ENCODE measurements around the gene GSS. TPM values are rescaled to one million over a fixed set of nuclear protein-coding genes. Genes with fewer than 3 reads are reported as not detected.
A peak's percentile ranks its signal among the peaks of the same experiment; 100 is the strongest.

The GSS gene
- polyA plus RNA-seq (2013, experiment 1 of 2; ENCODE audit: insufficient read length), result 47.7 TPM
- polyA plus RNA-seq (2013, experiment 2 of 2; ENCODE audit: insufficient read length), result 38.6 TPM

- DNase-seq, result peak; percentile 96
Measured at GRCh38 chr20:34955231-34956040, at the start of gene GSS, which contains the start of gene MYH7B. Gene GSS (minus strand): TSS chr20:34955806. CDS start chr20:34951852, 3,954 bp downstream. Gene MYH7B (plus strand): TSS chr20:34955868. CDS start chr20:34978006, 22,138 bp downstream.

GRCh38 chr20:35004749-35005462 is 49.3 kb upstream of the GSS start:
- DNase-seq, result no peak

DNA sequence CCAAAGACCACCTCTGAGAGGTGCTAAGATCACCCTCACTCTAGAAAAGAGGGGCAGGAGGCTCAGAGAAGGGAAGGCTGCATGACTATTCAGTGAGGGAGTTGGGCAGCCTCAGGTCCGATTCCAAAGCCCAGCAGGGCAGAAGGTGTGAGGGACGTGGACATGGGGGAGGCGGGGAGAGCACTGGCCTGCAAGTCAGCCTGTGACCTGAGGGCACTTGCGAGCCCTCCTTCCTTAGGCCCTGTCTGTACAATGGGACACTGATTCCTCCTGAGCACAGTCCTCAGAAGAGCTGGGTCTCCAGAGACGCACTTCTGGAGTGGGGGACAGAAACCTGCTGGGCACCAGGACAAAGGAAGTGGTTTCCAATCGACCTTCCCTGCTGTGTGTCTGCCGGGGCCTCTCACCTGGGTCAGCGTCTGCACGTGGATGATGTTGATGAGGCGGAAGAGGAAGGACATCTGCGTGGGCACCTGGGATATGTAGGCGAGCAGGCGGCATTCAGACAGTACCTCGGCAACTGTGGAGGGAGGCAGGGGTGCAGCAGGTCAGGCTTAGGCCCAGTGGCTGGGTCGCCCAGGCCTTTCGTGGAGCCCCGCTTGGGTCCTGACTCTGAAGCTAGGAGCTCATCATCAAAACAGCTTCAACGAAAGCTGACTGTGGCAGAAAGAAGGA is 48.6 kb upstream of the GSS start:
- DNase-seq, result no peak

DNA sequence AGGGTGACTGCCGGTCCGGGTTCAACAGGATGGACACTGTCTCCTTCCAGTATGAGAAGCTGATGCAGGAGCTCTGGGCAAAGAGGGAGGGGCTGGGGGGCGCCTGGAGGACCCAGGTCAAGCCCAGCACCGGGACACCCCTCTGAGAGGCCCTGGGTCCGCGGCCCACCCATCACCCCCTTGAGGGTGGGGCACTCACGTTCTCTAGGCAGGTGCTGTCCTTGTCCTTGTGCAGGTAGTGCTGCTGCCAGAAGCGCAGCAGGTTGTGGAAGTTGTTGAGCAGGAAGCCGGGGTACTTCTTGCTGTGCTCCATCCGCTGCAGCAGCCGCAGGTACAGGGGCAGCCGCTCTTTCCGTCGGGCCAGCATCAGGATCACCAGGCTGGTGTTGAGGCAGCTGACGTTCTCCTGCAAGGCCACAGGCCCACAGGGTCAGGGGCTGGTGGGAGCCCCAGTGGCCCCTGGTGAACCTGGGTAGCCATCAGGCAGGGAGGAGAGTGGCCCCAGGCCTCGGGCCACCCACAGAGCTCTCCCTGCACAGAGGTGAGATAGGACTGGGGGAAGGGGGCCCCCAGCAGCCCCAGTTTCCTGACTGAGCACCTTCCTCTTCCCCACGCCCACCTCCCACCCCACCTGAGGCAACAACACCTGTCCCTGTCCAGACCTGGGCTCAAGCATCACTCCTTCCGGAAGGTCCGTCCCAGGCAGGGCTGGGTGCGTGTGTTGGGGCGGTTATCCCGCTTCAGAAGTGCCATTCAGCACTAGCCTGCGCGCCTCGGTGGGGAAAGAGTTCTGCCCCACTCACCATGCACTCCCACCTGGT is 47.8 kb upstream of the GSS start:
- no peak for DNase-seq

DNA sequence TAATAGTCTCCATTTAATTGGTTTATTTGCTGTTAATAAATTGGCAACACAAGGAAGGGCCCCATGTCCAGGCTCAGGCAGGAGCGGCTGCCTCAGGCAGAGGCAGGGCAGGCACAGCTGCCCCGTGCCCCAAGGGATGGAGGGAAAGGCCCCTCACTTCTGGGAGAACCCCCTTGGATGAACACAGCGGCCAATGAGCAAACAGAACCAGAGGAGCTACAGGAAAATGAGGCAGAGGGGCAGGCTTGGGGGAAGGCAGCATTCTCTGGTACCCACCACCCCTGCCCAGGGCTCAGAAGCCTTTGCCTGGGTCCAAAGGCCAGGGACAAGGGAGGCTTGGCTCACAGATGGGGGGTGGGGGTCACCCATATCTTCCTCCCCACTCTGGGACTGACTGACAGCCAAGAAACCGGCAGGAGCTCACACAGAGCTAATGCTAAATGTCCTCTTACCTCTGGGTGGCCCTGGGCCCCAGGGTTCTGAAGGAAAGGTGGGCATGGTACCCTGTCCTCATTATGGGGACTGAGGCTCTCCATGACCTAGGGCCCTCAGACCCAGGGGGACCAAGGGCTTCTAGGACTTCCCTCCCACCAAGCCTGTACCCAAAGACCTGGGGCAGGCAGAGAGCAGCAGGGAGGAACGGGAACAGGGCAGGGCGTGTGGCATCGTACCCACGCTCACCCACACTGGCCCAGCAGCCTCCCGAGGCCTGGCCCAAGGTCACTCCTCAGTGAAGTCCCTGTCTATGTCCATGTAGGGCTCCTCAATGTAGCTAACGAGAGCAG is 47.0 kb upstream of the GSS start:
- no peak for DNase-seq

- no peak for DNase-seq
Measured at GRCh38 chr20:35001596-35002362, 46.2 kb upstream of the GSS start.

DNA sequence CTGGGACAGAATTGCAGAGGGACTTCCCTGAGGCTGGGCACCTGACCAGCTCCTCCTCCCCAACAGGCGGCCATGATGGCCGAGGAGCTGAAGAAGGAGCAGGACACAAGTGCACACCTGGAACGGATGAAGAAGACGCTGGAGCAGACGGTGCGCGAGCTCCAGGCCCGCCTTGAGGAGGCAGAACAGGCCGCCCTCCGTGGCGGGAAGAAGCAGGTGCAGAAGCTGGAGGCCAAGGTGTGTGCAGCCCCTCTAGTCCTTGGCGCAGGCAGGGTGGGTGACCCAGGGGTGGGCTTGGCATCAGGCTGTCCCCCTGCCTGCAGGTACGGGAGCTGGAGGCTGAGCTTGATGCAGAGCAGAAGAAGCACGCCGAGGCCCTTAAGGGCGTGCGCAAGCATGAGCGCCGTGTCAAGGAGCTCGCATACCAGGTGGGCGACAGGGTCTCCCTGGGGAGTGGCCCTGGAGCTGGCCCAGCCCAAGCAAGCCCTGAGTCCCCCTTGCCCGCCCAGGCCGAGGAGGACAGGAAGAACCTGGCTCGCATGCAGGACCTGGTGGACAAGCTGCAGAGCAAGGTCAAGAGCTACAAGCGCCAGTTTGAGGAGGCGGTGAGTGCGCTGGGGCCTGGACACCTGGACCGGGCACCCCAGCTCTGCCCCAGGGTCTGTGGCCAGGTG is 45.5 kb upstream of the GSS start:
- no peak for DNase-seq

DNA sequence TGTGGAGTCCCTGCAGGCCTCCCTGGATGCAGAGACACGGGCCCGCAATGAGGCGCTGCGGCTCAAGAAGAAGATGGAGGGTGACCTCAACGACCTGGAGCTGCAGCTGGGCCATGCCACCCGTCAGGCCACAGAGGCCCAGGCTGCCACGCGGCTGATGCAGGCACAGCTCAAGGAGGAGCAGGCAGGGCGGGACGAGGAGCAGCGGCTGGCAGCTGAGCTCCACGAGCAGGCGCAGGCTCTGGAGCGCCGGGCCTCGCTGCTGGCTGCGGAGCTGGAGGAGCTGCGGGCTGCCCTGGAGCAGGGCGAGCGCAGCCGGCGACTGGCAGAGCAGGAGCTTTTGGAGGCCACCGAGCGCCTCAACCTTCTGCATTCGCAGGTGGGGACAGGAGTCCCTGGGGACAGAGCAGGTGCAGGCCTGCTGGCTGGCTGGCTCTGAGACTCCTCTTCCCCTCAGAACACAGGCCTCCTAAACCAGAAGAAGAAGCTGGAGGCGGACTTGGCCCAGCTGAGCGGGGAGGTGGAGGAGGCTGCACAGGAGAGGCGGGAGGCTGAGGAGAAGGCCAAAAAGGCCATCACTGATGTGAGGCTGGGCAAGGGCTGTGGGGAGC is 44.8 kb upstream of the GSS start:
- no peak for DNase-seq

DNA sequence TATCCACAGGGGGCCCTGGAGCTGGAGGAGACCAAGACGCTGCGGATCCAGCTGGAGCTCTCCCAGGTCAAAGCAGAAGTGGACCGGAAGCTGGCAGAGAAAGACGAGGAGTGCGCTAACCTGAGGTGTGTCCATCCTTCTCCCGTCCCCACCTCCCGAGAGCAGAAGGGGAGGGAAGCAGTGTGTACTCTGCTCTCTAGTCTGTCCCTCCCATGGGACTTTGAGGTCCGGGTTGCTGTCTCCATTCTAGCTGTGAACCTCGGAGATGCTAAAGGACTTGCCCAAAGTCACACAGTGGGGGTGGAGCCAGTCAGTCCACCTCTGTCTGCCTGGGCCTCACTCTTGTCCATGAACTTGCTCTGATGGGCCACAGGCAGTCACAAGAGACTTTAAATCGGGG is 44.2 kb upstream of the GSS start:
- no peak for DNase-seq

GRCh38 chr20:34999021-34999451 is 43.4 kb upstream of the GSS start:
- no peak for DNase-seq

GRCh38 chr20:34998331-34998950 is 42.8 kb upstream of the GSS start:
- DNase-seq, result no peak

- DNase-seq, result no peak
Measured at GRCh38 chr20:34997774-34998173, 42.2 kb upstream of the GSS start.

- DNase-seq, result no peak
Measured at GRCh38 chr20:34997131-34997561, 41.5 kb upstream of the GSS start.

- DNase-seq, result no peak
Measured at GRCh38 chr20:34996243-34997028, 40.8 kb upstream of the GSS start.

- no peak for DNase-seq
Measured at GRCh38 chr20:34995696-34996095, 40.1 kb upstream of the GSS start.

DNA sequence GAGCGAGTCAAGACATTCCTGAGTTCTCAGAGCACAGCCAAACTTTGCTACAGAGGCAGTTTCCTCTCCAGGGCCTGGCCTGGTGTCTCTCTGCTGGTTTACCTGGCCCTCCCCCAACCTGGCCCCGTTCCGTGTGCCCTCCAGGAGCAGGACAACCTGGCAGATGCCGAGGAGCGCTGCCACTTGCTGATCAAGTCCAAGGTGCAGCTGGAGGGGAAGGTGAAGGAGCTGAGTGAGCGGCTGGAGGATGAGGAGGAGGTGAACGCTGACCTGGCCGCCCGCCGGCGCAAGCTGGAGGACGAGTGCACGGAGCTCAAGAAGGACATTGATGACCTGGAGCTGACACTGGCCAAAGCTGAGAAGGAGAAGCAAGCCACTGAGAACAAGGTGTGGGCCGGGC is 39.6 kb upstream of the GSS start:
- DNase-seq, result no peak

DNA sequence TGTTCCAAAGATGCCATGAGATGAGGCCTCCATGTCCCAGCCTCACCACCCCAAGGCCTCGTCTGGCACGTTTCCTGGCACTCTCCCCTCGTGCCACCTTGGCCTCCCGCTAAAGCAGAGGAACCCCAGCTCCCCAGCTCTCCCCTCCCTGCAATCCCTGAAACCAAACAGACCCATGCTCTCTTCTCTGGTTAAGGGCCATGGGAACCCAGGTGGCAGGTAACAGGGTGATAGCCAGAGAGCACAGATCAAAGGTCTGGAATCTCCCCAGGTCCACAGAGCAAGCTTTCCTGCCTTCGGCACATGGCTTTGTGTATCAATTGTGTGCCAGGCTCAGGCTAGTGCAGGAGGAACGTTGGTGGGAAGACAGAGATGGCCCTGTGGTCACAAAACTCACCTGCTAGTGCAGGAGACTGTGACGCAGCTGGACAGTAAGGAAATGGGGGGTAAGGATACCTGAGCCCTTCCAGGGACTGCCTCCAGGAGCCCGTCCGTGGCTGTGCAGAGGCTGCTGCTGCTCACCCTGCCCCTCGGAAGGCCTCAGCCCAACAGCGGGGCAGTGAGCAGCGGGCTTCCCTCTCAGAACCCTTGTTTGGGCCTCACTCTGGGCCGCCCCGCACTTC is 39.0 kb upstream of the GSS start:
- DNase-seq, result no peak
